Stomach (tissue), 9 donors: ENCODE results near the gene SLC38A3. TPM values are rescaled to one million over a fixed set of nuclear protein-coding genes. Genes with fewer than 3 reads are reported as not detected.

Experiments
- DNase-seq, 2 donors: peaks; one replicate each; pipeline versions ENCODE4 v3.0.0 to v3.0.0-alpha.2; 2013 to 2019
- H3K27ac ChIP-seq, 5 donors: fragments of 200-600 bp in 4 of 5; sonication (generic) in 4 of 5; one replicate each; pipeline ENCODE4 v1.5.1; 2013 to 2019; ENCODE audit warnings: mild to moderate bottlenecking in 1 of 5, moderate library complexity in 1 of 5
- H3K27me3 ChIP-seq, 3 donors: fragments of 200-600 bp; sonication (generic); one replicate each; pipeline ENCODE4 v1.5.1; 2017 to 2019; ENCODE audit warnings: mixed run types in 1 of 3
- H3K36me3 ChIP-seq, 4 donors: fragments of 200-600 bp; sonication (generic); 1 replicate in 3 of 4; 2 replicates in 1 of 4; pipeline ENCODE4 v1.5.1; 2016 to 2019
- H3K4me1 ChIP-seq, 4 donors: fragments of 200-600 bp; sonication (generic); one replicate each; pipeline ENCODE4 v1.5.1; 2016 to 2019
- H3K4me3 ChIP-seq, 4 donors: fragments of 200-600 bp; sonication (generic) in 3 of 4; one replicate each; pipeline ENCODE4 v1.5.1; 2016 to 2019; ENCODE audit warnings: mild to moderate bottlenecking in 1 of 4
- H3K9me3 ChIP-seq, 4 donors: fragments of 200-600 bp; sonication (generic); one replicate each; pipeline ENCODE4 v1.5.1; 2016 to 2019
- CTCF ChIP-seq, 7 experiments: fragments of 450-650 bp in 4 of 7; fragments of 200-600 bp in 3 of 7; sonication (generic) in 3 of 7; IDR thresholded peaks; one replicate each; pipeline ENCODE4 v1.5.1; 2016 to 2019; ENCODE audit warnings: antibody characterized with exemption in 7 of 7, control low read depth in 2 of 7, mild to moderate bottlenecking in 1 of 7
- EP300 ChIP-seq: sonication (generic); formaldehyde crosslinking; IDR thresholded peaks from one replicate; pipeline ENCODE4 v1.6.1; 2017; ENCODE audit warnings: antibody characterized with exemption
- POLR2A ChIP-seq, 4 donors: fragments of 450-650 bp; IDR thresholded peaks; one replicate each; pipeline ENCODE4 v1.6.1; 2016; ENCODE audit warnings: antibody characterized with exemption in 4 of 4, control low read depth in 2 of 4, mild to moderate bottlenecking in 1 of 4, moderate library complexity in 1 of 4
- POLR2AphosphoS5 ChIP-seq, 3 donors: sonication (generic); formaldehyde crosslinking; IDR thresholded peaks; one replicate each; pipeline ENCODE4 v1.6.1; 2016; ENCODE audit warnings: antibody characterized with exemption in 3 of 3
- WGBS, 5 donors: extraction: QIAGEN DNeasy Blood & Tissue Kit in 3 of 5; methylation state at CpG; one replicate each; pipeline versions ENCODE4 v1.1.5 to v1.1.7; 2013 to 2018; 5-methylcytosine and 5-hydroxymethylcytosine counted together
- intact Hi-C: fragments of 100-400 bp; cut with DNase I; formaldehyde crosslinking; loops from one replicate; pipeline ENCODE4 v1.15.1; 2023; ENCODE audit warnings: low total_unique reads
- polyA plus RNA-seq, 3 donors: library from polyadenylated mRNA; stranded (reverse); fragments of 200-250 nt; gene quantifications; one replicate each; pipeline ENCODE4 v1.2.3, GENCODE V29; 2013
- total RNA-seq, 5 donors: library from RNA; depleted of rRNA; stranded (reverse); fragments of >200 nt; gene quantifications; one replicate each; pipeline versions ENCODE4 v1.1.0 to v1.2.3, GENCODE V29; 2014 to 2016
- donor health status: healthy with polysubstance abuse.
- donor health status: Bipolar disorder and iron deficiency.
- donor health status: healthy.

Gene SLC38A3
- total and polyA plus RNA-seq, 8 donors, result 0.15 to 3.1 (median 1.0) TPM; not detected in 4

GRCh38 chr3:50245251-50245745 is 40.2 kb downstream of the SLC38A3 start:
- 62 to 75% (median 71%) methylated on average over 13 to 16 of the region's 16 CpGs for WGBS, 5 donors
- Histone ChIP-seq H3K4me3 (peak overlapping the region in 3 of 4 donors; percentile 46 to 55 (median 48)), H3K9me3 (no peaks in the 10 kb centered on the region), H3K36me3 (peaks cover 0 to 5% (median 0%) of the 10 kb centered on the region in 4 donors), H3K27ac (peak overlapping the region; percentile 53 to 97 (median 90)), H3K4me1 (peaks cover 93 to 100% (median 98%) of the 10 kb centered on the region in 4 donors), H3K27me3 (no peaks in the 10 kb centered on the region)
- TF ChIP-seq CTCF (IDR thresholded peaks at IDR 0.05) (no peak), EP300 (no peak), POLR2A (IDR thresholded peaks at IDR 0.05) (no peak), POLR2AphosphoS5 (IDR thresholded peaks at IDR 0.05) (no peak)
- DNase-seq, result no peak
- intact Hi-C loops, result no loop called here

GRCh38 chr3:50245831-50246516 is 40.9 kb downstream of the SLC38A3 start:
- no peaks in the 10 kb centered on the region for H3K27me3 ChIP-seq
- TF ChIP-seq CTCF (IDR thresholded peaks at IDR 0.05) (peak in 6 of 7 experiments; percentile 67 to 99 (median 96)), EP300 (no peak), POLR2A (IDR thresholded peaks at IDR 0.05) (no peak), POLR2AphosphoS5 (IDR thresholded peaks at IDR 0.05) (peak in 2 of 3 donors; percentile 55 to 72)
- no peaks in the 10 kb centered on the region for H3K9me3 ChIP-seq
- peak overlapping the region; percentile 53 to 97 (median 90) for H3K27ac ChIP-seq
- WGBS, 5 donors, result 0 to 2% (median 1%) methylated on average over 14 to 25 of the region's 25 CpGs
- H3K4me1 ChIP-seq, result peaks cover 92 to 100% (median 98%) of the 10 kb centered on the region in 4 donors
- intact Hi-C loops, result no loop called here
- H3K4me3 ChIP-seq, result peak overlapping the region; percentile 46 to 55 (median 51)
- DNase-seq, result peak; percentile 94 to 96
- H3K36me3 ChIP-seq, result peaks cover 0 to 6% (median 0%) of the 10 kb centered on the region in 4 donors

GRCh38 chr3:50246517-50246954 is 41.5 kb downstream of the SLC38A3 start:
- Histone ChIP-seq H3K27ac (peak overlapping the region; percentile 53 to 97 (median 90)), H3K4me1 (peaks cover 88 to 100% (median 97%) of the 10 kb centered on the region in 4 donors), H3K9me3 (no peaks in the 10 kb centered on the region), H3K4me3 (peak overlapping the region in 3 of 4 donors; percentile 46 to 55 (median 54)), H3K36me3 (peaks cover 0 to 12% (median 2%) of the 10 kb centered on the region in 4 donors), H3K27me3 (no peaks in the 10 kb centered on the region)
- peak in 1 of 2 donors; percentile 86 for DNase-seq
- WGBS, 5 donors, result 5 to 36% (median 26%) methylated on average over 8 to 10 of the region's 10 CpGs
- TF ChIP-seq POLR2AphosphoS5 (IDR thresholded peaks at IDR 0.05), result peak in 1 of 3 donors; percentile 44
- peak in 1 of 7 experiments; percentile 30 for TF ChIP-seq CTCF (IDR thresholded peaks at IDR 0.05)
- TF ChIP-seq POLR2A (IDR thresholded peaks at IDR 0.05), result no peak
- intact Hi-C loops, result no loop called here

- intact Hi-C loops, result no loop called here
- Histone ChIP-seq H3K36me3 (peaks cover 16 to 31% (median 20%) of the 10 kb centered on the region in 4 donors), H3K9me3 (no peaks in the 10 kb centered on the region), H3K4me3 (peak overlapping the region in 1 of 4 donors; percentile 4), H3K27ac (peak overlapping the region; percentile 66 to 97 (median 90)), H3K27me3 (no peaks in the 10 kb centered on the region), H3K4me1 (peaks cover 70 to 99% (median 88%) of the 10 kb centered on the region in 4 donors)
- WGBS, 5 donors, result 12 to 36% (median 20%) methylated on average over 3 of the region's 3 CpGs
- TF ChIP-seq CTCF (IDR thresholded peaks at IDR 0.05), result no peak
- TF ChIP-seq EP300, result no peak
- peak in 2 of 3 donors; percentile 56 to 60 for TF ChIP-seq POLR2AphosphoS5 (IDR thresholded peaks at IDR 0.05)
- DNase-seq, result peak; percentile 62 to 84
These were observed 43.3 kb downstream of the SLC38A3 start for GRCh38 chr3:50248387-50248786.
